Lower leg skin (tissue), 4 donors: ENCODE measurements around the gene DNAJC17. TPM values are rescaled to one million over a fixed set of nuclear protein-coding genes. Genes with fewer than 3 reads are reported as not detected.

ENCODE experiments used
- DNase-seq, 2 donors: peaks; one replicate each; pipeline ENCODE4 v3.0.0-alpha.2; 2019; ENCODE audit warnings: low spot score in 2 of 2
- H3K4me3 ChIP-seq: fragments of 200-600 bp; sonication (generic); 2 replicates; pipeline ENCODE4 v1.5.1; 2017; ENCODE audit warnings: mild to moderate bottlenecking, low read depth; ENCODE audit not compliant: poor library complexity, severe bottlenecking
- CTCF ChIP-seq, 3 donors: fragments of 450-650 bp; IDR thresholded peaks; one replicate each; pipeline ENCODE4 v1.5.1; 2016; ENCODE audit warnings: antibody characterized with exemption in 3 of 3, mild to moderate bottlenecking in 3 of 3, moderate library complexity in 2 of 3
- POLR2A ChIP-seq, 2 donors: fragments of 450-650 bp; IDR thresholded peaks; one replicate each; pipeline ENCODE4 v1.6.1; 2016 to 2017; ENCODE audit warnings: antibody characterized with exemption in 2 of 2, mild to moderate bottlenecking in 1 of 2, moderate library complexity in 1 of 2
- WGBS, 2 donors: methylation state at CpG; one replicate each; pipeline ENCODE4 v1.1.5; 2018; 5-methylcytosine and 5-hydroxymethylcytosine counted together
- intact Hi-C: fragments of 100-400 bp; cut with DNase I; formaldehyde crosslinking; loops from one replicate; pipeline ENCODE4 v1.15.0; 2023; ENCODE audit warnings: low total_unique reads
- total RNA-seq, 4 donors: library from RNA; depleted of rRNA; stranded (reverse); fragments of >200 nt; gene quantifications; one replicate each; pipeline ENCODE4 v1.1.0, GENCODE V29; 2016

Gene DNAJC17
- total RNA-seq, 4 donors from 2014 or later, result 16.5 to 53.1 (median 29.3) TPM

- no peak for DNase-seq
- intact Hi-C loops, result no loop called here
- TF ChIP-seq CTCF (IDR thresholded peaks at IDR 0.05), result no peak
- no peak for TF ChIP-seq POLR2A (IDR thresholded peaks at IDR 0.05)
- no peak overlapping the region for H3K4me3 ChIP-seq
- WGBS, 2 donors, result 89% methylated on average over 7 of the region's 7 CpGs
Observed at GRCh38 chr15:40819048-40819447, 11.8 kb upstream of the DNAJC17 start.

GRCh38 chr15:40815042-40815698 is 7.9 kb upstream of the DNAJC17 start:
- no peak for DNase-seq
- no peak for TF ChIP-seq POLR2A (IDR thresholded peaks at IDR 0.05)
- no peak for TF ChIP-seq CTCF (IDR thresholded peaks at IDR 0.05)
- 75 to 78% methylated on average over 4 of the region's 4 CpGs for WGBS, 2 donors
- H3K4me3 ChIP-seq, result no peak overlapping the region
- intact Hi-C loops, result no loop called here

- DNase-seq, result no peak
- no peak overlapping the region for H3K4me3 ChIP-seq
- 88 to 96% methylated on average over 12 of the region's 12 CpGs for WGBS, 2 donors
- intact Hi-C loops, result no loop called here
- TF ChIP-seq POLR2A (IDR thresholded peaks at IDR 0.05) (no peak), CTCF (IDR thresholded peaks at IDR 0.05) (no peak)
Observed at GRCh38 chr15:40812721-40813425, 5.6 kb upstream of the DNAJC17 start.

GRCh38 chr15:40808861-40809450 is 1.7 kb upstream of the DNAJC17 start:
- no peak overlapping the region for H3K4me3 ChIP-seq
- 72 to 78% methylated on average over 8 of the region's 8 CpGs for WGBS, 2 donors
- TF ChIP-seq CTCF (IDR thresholded peaks at IDR 0.05) (no peak), POLR2A (IDR thresholded peaks at IDR 0.05) (no peak)
- no peak for DNase-seq
- intact Hi-C loops, result no loop called here

- TF ChIP-seq POLR2A (IDR thresholded peaks at IDR 0.05), result no peak
- no peak for TF ChIP-seq CTCF (IDR thresholded peaks at IDR 0.05)
- 6 to 55% methylated on average over 19 of the region's 19 CpGs for WGBS, 2 donors
- intact Hi-C loops, result no loop called here
- H3K4me3 ChIP-seq, result peak overlapping the region; percentile 94
- no peak for DNase-seq
Observed at GRCh38 chr15:40807888-40808461, 702 bp upstream of the DNAJC17 start.
